GM18907 (cell line): ENCODE measurements around the gene FBLN1.
"Not testable (repeated sequence)": the region's sequence is repeated elsewhere in the genome, so short reads cannot be mapped to it uniquely, and the experiment has no call there.

Experiments used
- ATAC-seq: cut with Tn5 transposase; IDR thresholded peaks from one replicate; pipeline ENCODE4 v1.9.1; 2021; ENCODE audit warnings: mild to moderate bottlenecking, moderate library complexity; ENCODE audit not compliant: unreplicated experiment

Gene FBLN1

GRCh38 chr22:45475851-45476514, 26.7 kb upstream of the FBLN1 start:
- ATAC-seq = no peak

GRCh38 chr22:45476814-45477213, 25.9 kb upstream of the FBLN1 start:
- ATAC-seq = no peak

- no peak for ATAC-seq
Observed at GRCh38 chr22:45477366-45478107, 25.1 kb upstream of the FBLN1 start.

- no peak for ATAC-seq
Observed at GRCh38 chr22:45478108-45478771, 24.4 kb upstream of the FBLN1 start.

- no peak for ATAC-seq
Observed at GRCh38 chr22:45480717-45481116, 22.0 kb upstream of the FBLN1 start.

- no peak for ATAC-seq
Observed at GRCh38 chr22:45481661-45482060, 21.0 kb upstream of the FBLN1 start.

- ATAC-seq = no peak
Observed at GRCh38 chr22:45482169-45482568, 20.5 kb upstream of the FBLN1 start.

GRCh38 chr22:45483319-45483718, 19.4 kb upstream of the FBLN1 start:
- ATAC-seq = no peak

GRCh38 chr22:45483918-45484499, 18.7 kb upstream of the FBLN1 start:
- no peak for ATAC-seq

GRCh38 chr22:45484742-45485141, 17.9 kb upstream of the FBLN1 start:
- ATAC-seq = no peak

GRCh38 chr22:45485261-45485660, 17.4 kb upstream of the FBLN1 start:
- no peak for ATAC-seq

GRCh38 chr22:45488764-45489370, 13.8 kb upstream of the FBLN1 start:
- no peak for ATAC-seq

- ATAC-seq = no peak
Observed at GRCh38 chr22:45490836-45491235, 11.8 kb upstream of the FBLN1 start.

GRCh38 chr22:45491841-45492240, 10.8 kb upstream of the FBLN1 start:
- no peak for ATAC-seq

- no peak for ATAC-seq
Observed at GRCh38 chr22:45493286-45493771, 9.4 kb upstream of the FBLN1 start.

- not testable (repeated sequence) for ATAC-seq
Observed at GRCh38 chr22:45494306-45494705, 8.4 kb upstream of the FBLN1 start.

GRCh38 chr22:45495616-45496015, 7.1 kb upstream of the FBLN1 start:
- ATAC-seq = not testable (repeated sequence)

- no peak for ATAC-seq
Observed at GRCh38 chr22:45496451-45496941, 6.2 kb upstream of the FBLN1 start.

GRCh38 chr22:45497351-45498145, 5.1 kb upstream of the FBLN1 start:
- ATAC-seq = no peak

- no peak for ATAC-seq
Observed at GRCh38 chr22:45499746-45500145, 2.9 kb upstream of the FBLN1 start.
